ENCODE measurements around the gene ADAT1.

The ADAT1 gene

DNA sequence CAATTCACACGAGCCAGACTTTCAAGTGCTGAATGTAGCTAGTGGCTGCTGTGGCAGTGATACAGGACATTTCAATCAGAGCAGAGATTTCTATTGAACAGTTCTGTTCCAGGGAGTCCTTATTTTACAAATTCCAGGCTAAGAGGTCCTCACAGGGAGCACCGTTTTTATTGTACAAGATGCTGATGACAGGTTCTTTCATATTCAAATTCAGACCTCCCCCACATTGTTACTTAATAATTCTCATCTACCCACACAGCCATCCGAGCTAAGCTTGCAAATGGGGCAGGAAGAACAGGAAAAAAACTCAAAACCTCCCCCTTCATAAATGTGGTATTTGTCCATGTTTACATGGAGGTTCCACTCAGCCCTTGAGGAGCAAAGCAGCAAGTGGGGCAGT, 47.1 kb downstream of the ADAT1 start:
- DNase-seq, result peak; percentile 46 to 61

DNA sequence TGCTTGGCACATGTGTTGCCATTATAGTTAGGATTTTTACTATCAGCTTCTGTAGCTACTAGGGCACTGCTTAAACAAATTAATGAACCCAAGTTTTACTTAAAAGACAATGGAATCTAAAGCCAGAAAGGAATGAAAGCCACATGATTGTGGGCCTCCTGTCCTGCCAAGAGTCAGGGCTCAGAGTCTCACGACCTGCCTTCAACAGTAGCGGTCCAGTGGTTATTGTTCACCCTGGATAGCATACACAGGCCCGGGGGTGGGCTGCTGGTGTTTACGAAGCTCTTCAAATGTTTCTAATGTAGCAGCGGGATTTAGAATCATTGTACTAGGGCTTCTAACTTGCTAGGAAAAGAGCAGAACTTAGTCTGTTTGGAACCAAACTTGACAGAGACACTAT, 49.1 kb downstream of the ADAT1 start:
- DNase-seq, result no peak

DNA sequence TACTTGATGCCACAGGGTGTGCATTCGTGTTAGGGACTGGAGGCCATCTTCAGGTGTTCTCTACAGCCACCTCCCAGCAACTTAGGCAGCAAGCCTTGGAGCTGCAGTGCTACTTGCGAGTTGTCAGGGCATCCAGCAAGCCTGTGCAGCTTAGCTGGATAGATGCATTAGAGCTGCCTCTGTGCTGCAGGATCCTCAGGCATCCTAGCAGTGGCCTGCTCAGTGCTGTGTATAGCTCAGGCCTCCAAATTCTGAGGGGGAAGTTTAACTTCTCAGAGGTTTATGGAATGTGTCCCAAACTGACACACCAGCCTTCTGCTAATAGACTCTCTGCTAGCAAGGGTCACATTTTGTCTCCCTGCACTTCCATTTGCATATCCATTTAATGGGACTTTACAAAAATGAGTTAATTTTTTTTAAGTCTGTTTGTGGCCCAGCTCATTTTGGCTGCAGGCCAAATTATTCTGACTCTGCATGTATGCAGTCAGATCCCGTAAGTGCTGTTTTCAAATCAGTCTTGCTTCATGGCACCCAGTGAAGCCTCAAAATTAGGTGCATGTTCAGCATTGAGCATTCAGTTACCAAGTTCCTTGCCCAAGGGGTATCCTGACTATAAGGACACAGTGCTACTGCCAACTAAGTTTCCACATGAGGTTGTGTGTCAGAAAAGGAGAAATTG, 50.1 kb downstream of the ADAT1 start:
- DNase-seq, result no peak

GRCh38 chr16:75570396-75571065, 52.5 kb downstream of the ADAT1 start:
- peak; percentile 46 to 55 for DNase-seq

- no peak for DNase-seq
Observed at GRCh38 chr16:75567911-75568310, 55.2 kb downstream of the ADAT1 start.

DNA sequence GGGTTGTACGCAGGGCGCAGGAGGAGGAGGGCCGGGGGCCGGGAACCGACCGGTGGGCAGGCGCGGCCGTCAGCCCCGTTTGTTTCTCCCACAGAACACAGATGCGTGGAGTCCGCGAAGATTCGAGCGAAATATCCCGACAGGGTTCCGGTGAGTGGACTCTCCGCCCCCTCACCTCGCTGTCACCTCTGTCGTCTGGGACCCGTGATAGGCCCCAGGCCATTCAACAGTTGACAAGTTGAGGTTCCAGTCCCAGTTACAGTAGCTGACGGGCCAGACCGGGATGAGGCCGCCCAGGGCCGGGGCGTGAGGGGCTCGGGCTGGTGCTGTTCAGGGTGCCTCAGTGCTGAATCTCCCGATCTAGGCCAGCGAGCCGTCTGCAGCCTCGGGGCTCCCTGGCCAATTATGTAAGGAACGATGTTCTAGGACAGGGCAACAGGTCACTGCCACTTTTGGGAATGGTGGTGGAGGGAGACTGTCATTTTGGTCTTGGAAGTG, 56.3 kb downstream of the ADAT1 start:
- peak in 1 of 2 donors; percentile 24 for DNase-seq

DNA sequence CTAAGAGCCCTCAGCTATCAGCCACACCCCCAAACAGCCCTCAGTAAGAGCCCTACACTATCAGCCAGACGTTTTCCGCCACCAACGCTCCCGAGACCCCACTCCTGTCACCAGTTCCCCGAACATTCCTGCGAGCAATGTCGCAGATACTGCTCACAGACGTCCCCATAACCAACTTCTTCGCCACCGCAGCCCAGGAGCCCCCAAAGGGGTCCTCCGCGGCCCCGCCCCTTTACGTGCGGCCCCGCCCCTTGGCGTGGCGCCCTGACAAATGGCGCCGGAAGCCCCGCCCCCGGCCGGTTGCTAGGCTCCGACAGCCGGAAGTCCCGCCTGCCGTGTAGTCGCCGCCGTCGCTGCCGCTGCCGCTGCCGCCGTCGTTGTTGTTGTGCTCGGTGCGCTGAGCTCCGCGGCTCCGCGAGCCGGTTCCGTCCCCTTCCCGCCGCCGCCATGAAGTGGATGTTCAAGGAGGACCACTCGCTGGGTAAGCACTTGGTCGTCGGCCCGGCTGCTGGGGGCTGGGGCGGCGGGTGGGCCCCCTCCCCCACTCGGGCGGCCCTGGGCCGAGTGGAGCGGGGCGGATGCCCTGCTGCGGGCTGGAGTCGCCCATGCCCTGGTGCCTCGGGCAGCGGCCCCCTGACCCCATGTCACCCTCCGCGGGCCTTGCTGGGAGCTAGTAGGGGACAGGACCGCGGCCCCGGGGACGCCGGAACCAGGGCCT, 56.9 kb downstream of the ADAT1 start, which contains the start of gene GABARAPL2:
GABARAPL2 (plus strand) TSS at position 340 of the 718 bp plus-strand sequence; CDS start at position 448, 108 bp downstream.
- peak; percentile 83 to 95 for DNase-seq

DNA sequence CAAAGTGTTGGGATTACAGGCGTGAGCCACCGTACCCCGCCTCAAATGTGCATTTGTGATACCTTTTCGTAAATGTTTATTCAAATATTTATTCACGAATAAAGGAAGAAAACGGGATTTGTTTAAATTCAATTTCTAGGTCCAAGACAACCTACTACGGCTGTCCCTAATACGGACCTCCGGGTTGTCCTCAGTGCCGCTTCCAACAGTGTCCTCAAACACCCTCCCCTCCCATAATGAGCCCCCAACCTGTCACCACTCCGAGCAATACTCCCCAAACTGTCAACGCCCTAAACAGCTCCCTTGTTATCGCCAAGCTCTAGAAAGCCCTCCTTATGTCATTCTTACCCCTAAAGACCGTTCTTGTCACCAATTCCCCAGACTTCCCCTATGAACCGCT, 57.4 kb downstream of the ADAT1 start:
- DNase-seq, result no peak

GRCh38 chr16:75559564-75560372, 63.3 kb downstream of the ADAT1 start:
- DNase-seq, result peak in 1 of 2 donors; percentile 40

- no peak for DNase-seq
Observed at GRCh38 chr16:75558846-75559401, 64.2 kb downstream of the ADAT1 start.

DNA sequence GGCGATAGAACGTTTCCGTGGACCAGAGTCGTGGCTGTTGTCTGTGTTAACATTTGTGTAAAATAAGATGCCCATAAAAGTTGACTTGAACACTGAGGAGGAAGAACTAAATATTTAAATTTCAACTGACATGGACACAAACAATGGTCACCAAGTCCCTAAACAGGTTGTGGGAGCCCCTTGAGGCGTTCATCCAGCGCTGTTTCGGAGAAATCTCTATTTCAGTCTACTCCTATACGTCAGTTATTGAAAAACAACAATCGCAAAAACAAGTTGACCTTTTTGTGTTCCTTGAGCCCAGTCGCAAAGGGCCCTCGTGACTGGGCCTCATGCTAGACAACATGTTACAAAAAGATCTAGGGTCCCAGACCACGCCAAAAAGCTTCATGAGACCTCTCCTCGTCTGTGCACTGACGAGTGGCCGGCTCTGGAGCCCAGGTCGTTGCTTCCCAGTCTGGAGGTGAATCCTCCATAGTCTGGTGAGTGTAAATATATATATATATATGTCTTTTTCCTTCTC, 66.6 kb downstream of the ADAT1 start:
- DNase-seq, result no peak

DNA sequence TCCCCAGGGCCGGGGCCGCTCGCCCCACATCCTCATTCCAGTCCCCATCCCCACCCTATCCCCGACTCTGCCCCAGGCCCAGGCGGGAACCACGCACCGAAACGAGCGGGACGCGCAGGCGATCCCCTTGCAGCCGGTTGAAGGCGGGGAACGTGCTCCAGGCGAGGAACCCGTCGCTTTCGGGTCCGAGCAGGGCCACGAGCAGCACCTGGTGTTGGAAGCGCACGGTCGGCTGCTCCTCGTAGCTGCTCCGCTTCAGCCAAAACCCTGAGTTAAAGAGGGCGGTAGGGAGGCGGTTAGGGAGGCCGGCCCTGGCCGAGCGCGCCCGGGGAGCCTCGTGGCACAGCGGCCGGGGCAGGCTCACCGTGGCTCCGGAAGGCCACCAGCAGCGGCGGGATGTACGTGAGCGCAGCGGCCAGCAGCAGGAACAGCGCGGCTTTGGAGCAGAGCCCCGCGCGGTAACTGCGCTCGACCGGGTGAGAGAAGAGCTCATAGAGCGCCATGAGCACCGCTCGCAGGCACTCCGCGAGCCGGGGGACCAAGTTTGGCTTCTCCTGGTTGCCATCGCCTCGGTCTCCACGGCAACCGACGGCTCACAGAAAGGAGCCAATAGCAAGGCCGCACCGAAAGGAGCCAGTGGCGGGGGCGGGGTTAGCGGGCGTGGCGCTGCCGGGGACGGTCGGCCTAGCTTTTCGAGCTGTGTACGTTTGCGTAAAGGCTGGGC, 67.2 kb downstream of the ADAT1 start, which contains the start of gene TMEM231:
TMEM231 (minus strand) TSS at position 546 of the 724 bp plus-strand sequence; CDS start at position 503, 43 bp downstream.
- DNase-seq, result peak; percentile 92 to 95

DNA sequence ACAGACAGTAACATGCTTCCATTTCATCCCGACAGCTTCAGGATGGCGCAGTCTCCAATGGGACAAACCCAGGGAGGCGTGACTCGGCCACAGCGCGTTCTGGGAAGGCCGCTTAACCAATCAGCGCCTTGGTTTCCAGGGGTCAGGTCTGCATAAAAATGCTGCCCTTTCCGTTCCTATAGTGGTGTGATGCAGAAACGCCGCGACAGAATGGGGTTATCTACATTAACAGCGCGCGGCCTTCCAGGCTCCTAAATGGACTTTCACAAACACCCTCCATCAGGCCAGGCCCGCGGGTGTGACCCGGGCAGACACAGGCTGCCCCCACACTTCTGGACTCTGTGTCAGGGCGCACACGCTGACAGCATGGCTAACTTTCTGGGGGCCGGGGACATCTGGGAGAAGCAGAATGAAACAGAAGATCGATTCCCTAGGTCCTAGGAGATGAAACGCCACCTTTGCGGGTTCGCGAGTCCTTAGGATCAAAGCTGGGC, 67.8 kb downstream of the ADAT1 start:
- peak; percentile 53 to 61 for DNase-seq

DNA sequence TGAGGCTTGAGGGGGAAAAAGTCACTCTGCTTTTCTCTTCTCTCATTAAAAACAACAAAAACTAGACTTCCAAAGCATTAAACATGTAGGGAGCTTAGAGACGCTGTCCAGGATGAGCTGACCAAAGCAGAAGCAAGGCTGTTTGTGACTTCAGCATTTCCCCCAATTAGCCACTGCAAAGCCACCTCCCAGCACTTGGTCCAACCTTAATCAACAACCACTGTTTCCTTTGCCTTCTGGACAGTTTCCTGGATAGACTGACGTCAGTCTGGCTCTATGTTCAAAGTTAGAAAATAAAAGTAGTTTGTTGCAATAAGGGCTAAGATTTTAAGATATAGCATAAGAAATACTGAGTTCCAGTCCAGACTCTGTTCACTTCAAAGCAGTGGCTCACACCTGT, 70.1 kb downstream of the ADAT1 start:
- no peak for DNase-seq

DNA sequence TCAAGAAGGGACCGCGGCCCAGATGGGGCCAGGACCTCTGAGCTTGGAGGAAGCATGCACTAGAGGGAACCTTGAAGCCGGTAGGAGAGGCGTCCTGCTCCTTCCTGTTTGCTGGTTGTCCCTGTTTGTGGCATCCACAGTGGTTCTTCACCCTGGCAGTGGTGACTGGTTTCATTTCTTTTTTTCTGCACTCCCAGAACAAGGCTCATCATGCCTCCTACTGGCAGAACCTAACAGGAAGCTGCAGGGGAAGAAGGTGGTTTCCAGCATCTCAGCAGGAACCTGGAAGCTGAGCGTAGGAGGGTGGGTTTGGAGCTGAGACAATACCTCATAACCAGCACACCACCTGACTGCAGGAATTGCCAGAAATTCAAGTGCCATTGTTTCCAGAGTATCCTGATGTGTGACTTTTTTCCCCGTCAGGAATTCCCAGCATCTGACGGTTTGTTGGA, 72.8 kb downstream of the ADAT1 start:
- peak; percentile 90 to 96 for DNase-seq

Measured in inflammatory macrophage treated with lipopolysaccharide for 1 hour (primary cell).